Keratinocyte (primary cell): ENCODE results near the gene TXN.

Source experiments
- CTCF ChIP-seq, 3 experiments: IDR thresholded peaks in 1 of 3; conservative IDR thresholded peaks in 1 of 3; optimal IDR thresholded peaks in 1 of 3; 2 replicates in 2 of 3; 3 replicates in 1 of 3; pipeline versions ENCODE3 to v1.5.1; 2011; ENCODE audit warnings: low read length in 3 of 3, mild to moderate bottlenecking in 3 of 3, moderate library complexity in 2 of 3, control low read depth in 1 of 3, inconsistent platforms in 1 of 3; ENCODE audit not compliant: insufficient read depth in 2 of 3; ENCODE audit errors: extremely low read depth in 1 of 3
- EZH2 ChIP-seq: IDR thresholded peaks from one replicate; pipeline ENCODE4 v1.6.1; 2012; ENCODE audit warnings: inconsistent platforms, mild to moderate bottlenecking, low read length, moderate library complexity

- TF ChIP-seq CTCF (optimal IDR thresholded peaks at IDR 0.05 in 1 of 3, IDR thresholded peaks at IDR 0.05 in 1 of 3, conservative IDR thresholded peaks at IDR 0.05 in 1 of 3; ENCODE audit: extremely low read depth in 1 of 3, insufficient read depth in 2 of 3, low read length in 3 of 3) (no peak), EZH2 (no peak)
These were observed 5.1 kb downstream of the TXN start for GRCh38 chr9:110251212-110251611.
